ENCODE results near the gene RFX4.

RFX4 gene

DNA sequence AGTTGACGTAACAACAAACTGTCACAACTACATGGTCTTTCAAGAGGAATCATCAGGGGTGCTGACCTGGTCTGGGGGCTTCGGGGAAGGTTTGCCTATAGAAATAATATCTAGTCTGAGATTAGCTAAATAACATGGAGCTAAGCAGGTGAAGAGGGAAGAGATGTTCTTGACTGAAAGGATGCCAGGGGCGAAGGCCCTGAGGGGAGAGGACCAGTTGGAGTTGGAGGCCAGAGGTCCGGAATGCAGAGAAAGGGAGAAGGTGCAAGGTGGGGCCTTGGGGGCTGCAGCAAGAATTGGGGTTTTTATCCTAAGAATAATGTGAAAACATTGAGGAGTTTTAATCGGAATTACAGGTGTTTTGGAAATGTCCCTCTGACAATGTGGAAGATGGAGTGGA, 123.2 kb downstream of the RFX4 start:
- H3K4me3 ChIP-seq (replicated peaks; ENCODE audit: insufficient read depth, low read length) = no peak overlapping the region
- peaks cover 6% of the 10 kb centered on the region for H3K27me3 ChIP-seq (ENCODE audit: insufficient read depth, poor library complexity, severe bottlenecking)
- H3K27ac ChIP-seq (replicated peaks) = no peak overlapping the region
- TF ChIP-seq, protein P1, sequence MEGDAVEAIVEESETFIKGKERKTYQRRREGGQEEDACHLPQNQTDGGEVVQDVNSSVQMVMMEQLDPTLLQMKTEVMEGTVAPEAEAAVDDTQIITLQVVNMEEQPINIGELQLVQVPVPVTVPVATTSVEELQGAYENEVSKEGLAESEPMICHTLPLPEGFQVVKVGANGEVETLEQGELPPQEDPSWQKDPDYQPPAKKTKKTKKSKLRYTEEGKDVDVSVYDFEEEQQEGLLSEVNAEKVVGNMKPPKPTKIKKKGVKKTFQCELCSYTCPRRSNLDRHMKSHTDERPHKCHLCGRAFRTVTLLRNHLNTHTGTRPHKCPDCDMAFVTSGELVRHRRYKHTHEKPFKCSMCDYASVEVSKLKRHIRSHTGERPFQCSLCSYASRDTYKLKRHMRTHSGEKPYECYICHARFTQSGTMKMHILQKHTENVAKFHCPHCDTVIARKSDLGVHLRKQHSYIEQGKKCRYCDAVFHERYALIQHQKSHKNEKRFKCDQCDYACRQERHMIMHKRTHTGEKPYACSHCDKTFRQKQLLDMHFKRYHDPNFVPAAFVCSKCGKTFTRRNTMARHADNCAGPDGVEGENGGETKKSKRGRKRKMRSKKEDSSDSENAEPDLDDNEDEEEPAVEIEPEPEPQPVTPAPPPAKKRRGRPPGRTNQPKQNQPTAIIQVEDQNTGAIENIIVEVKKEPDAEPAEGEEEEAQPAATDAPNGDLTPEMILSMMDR (IDR thresholded peaks at IDR 0.05; ENCODE audit: insufficient read depth, low read length) = no peak
- no peak for TF ChIP-seq GABPA (IDR thresholded peaks at IDR 0.05; ENCODE audit: low read depth)
- DNase-seq (ENCODE audit: low read depth in 1 of 2, low spot score in 1 of 2) = no peak

DNA sequence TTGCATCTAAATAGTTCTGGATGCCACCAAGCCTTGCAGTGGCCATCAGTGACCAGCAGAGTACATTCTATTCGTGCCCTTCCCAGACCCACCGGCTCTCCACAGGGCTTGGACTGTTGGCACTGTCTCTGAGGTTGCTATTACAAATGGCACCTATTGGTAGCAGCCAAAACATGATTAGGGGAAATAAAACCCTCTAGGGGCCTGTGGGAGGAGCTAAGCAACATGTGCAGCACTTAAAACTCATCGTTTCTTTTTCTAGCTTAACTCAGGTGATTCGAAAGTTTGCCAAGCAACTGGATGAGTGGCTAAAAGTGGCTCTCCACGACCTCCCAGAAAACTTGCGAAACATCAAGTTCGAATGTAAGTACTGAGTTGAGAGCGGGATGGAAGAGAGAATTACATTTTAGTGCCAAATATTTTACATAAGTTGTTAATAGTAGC, 126.3 kb downstream of the RFX4 start:
- no peak overlapping the region for H3K4me3 ChIP-seq (replicated peaks; ENCODE audit: insufficient read depth, low read length)
- peaks cover 17% of the 10 kb centered on the region for H3K27me3 ChIP-seq (ENCODE audit: insufficient read depth, poor library complexity, severe bottlenecking)
- no peak for DNase-seq (ENCODE audit: low read depth in 1 of 2, low spot score in 1 of 2)
- no peak overlapping the region for H3K27ac ChIP-seq (replicated peaks)
- TF ChIP-seq POLR2AphosphoS5 (IDR thresholded peaks at IDR 0.05; ENCODE audit: low read depth) = no peak
- TF ChIP-seq, protein P2, sequence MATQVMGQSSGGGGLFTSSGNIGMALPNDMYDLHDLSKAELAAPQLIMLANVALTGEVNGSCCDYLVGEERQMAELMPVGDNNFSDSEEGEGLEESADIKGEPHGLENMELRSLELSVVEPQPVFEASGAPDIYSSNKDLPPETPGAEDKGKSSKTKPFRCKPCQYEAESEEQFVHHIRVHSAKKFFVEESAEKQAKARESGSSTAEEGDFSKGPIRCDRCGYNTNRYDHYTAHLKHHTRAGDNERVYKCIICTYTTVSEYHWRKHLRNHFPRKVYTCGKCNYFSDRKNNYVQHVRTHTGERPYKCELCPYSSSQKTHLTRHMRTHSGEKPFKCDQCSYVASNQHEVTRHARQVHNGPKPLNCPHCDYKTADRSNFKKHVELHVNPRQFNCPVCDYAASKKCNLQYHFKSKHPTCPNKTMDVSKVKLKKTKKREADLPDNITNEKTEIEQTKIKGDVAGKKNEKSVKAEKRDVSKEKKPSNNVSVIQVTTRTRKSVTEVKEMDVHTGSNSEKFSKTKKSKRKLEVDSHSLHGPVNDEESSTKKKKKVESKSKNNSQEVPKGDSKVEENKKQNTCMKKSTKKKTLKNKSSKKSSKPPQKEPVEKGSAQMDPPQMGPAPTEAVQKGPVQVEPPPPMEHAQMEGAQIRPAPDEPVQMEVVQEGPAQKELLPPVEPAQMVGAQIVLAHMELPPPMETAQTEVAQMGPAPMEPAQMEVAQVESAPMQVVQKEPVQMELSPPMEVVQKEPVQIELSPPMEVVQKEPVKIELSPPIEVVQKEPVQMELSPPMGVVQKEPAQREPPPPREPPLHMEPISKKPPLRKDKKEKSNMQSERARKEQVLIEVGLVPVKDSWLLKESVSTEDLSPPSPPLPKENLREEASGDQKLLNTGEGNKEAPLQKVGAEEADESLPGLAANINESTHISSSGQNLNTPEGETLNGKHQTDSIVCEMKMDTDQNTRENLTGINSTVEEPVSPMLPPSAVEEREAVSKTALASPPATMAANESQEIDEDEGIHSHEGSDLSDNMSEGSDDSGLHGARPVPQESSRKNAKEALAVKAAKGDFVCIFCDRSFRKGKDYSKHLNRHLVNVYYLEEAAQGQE (IDR thresholded peaks at IDR 0.05; ENCODE audit: insufficient replicate concordance, low read depth) = no peak
- no peak for TF ChIP-seq SPI1 (IDR thresholded peaks at IDR 0.05; ENCODE audit: borderline replicate concordance, low read depth)
- TF ChIP-seq, protein P1 (IDR thresholded peaks at IDR 0.05; ENCODE audit: insufficient read depth, low read length) = no peak
- TF ChIP-seq GABPA (IDR thresholded peaks at IDR 0.05; ENCODE audit: low read depth) = no peak

DNA sequence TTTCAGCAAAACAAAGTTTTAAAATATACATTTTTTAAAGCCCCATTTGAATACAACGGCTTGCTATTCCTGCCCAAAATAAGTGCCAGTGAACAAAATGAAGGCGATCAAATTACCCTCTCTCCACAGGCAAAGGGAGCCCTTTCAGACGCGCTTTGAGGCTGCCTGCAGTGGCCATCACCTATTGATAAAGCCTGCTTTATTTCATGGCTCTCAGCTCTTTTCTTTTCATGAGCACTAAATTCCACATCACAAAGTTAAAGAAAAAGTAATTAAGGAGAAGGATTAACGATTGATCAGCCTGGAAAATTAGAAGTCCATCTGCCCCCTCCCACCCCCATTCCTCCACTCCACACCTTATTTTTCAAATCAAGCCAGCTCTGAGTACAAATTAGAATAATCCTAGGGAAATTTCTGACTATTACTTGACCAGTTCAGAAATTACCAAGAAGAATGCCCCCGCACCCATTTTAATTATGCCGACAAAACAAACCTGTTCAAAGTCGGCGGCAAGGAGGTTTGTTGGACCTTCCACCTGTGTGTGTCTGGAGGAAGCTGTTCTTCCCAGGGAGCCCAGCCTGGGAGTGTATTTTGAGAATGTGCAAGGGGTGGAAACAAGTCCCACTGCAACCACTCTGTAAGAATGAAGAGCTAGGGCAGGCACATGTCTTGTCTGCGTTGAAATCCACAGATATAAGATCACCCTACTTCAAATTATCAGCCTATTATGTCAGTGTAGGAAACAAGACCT, 127.5 kb downstream of the RFX4 start:
- no peak for DNase-seq (ENCODE audit: low read depth in 1 of 2, low spot score in 1 of 2)
- peaks cover 17% of the 10 kb centered on the region for H3K27me3 ChIP-seq (ENCODE audit: insufficient read depth, poor library complexity, severe bottlenecking)
- H3K27ac ChIP-seq (replicated peaks) = no peak overlapping the region
- TF ChIP-seq SPI1 (IDR thresholded peaks at IDR 0.05; ENCODE audit: borderline replicate concordance, low read depth) (no peak), POLR2AphosphoS5 (IDR thresholded peaks at IDR 0.05; ENCODE audit: low read depth) (no peak), GABPA (IDR thresholded peaks at IDR 0.05; ENCODE audit: low read depth) (no peak)
- TF ChIP-seq, protein P2 (IDR thresholded peaks at IDR 0.05; ENCODE audit: insufficient replicate concordance, low read depth) = no peak
- TF ChIP-seq, protein P1 (IDR thresholded peaks at IDR 0.05; ENCODE audit: insufficient read depth, low read length) = no peak
- H3K4me3 ChIP-seq (replicated peaks; ENCODE audit: insufficient read depth, low read length) = no peak overlapping the region

DNA sequence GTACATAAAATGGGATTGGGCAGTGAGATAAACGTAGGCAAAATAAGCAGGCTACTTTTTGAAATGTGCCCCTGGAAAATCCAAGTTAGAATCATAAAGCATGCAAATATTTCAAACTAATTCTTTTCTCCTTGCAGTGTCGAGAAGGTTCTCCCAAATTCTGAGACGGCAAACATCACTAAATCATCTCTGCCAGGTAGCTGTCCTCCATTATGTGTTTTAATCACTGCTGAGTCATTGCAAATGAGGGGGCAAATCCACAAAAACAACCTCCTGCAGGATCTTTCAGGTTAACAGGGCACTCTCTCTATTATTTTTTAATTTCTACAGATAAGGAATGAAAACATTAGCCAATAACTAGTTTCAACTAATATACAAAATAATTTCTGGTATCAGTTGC, 128.5 kb downstream of the RFX4 start:
- TF ChIP-seq, protein P2 (IDR thresholded peaks at IDR 0.05; ENCODE audit: insufficient replicate concordance, low read depth) = no peak
- TF ChIP-seq GABPA (IDR thresholded peaks at IDR 0.05; ENCODE audit: low read depth) (no peak), SPI1 (IDR thresholded peaks at IDR 0.05; ENCODE audit: borderline replicate concordance, low read depth) (no peak), POLR2AphosphoS5 (IDR thresholded peaks at IDR 0.05; ENCODE audit: low read depth) (no peak)
- TF ChIP-seq, protein P1 (IDR thresholded peaks at IDR 0.05; ENCODE audit: insufficient read depth, low read length) = no peak
- peaks cover 17% of the 10 kb centered on the region for H3K27me3 ChIP-seq (ENCODE audit: insufficient read depth, poor library complexity, severe bottlenecking)
- H3K4me3 ChIP-seq (replicated peaks; ENCODE audit: insufficient read depth, low read length) = no peak overlapping the region
- no peak overlapping the region for H3K27ac ChIP-seq (replicated peaks)
- DNase-seq (ENCODE audit: low read depth in 1 of 2, low spot score in 1 of 2) = no peak

All from HL-60 (cell line).